OCI-LY3 (cell line): ENCODE data around the gene ZSCAN25.

Experiments used
- CTCF ChIP-seq: fragments of 200-600, 300-600 bp; sonication (generic); IDR thresholded peaks from 2 replicates; pipeline ENCODE4 v1.5.1; 2014; ENCODE audit warnings: antibody characterized with exemption, low read length, low read depth
- EZH2phosphoT487 ChIP-seq: fragments of 200-600 bp; shearing (Covaris generic); IDR thresholded peaks from 2 replicates; pipeline ENCODE4 v1.6.1; 2018; ENCODE audit warnings: antibody characterized with exemption, mixed run types, low read depth

DNA sequence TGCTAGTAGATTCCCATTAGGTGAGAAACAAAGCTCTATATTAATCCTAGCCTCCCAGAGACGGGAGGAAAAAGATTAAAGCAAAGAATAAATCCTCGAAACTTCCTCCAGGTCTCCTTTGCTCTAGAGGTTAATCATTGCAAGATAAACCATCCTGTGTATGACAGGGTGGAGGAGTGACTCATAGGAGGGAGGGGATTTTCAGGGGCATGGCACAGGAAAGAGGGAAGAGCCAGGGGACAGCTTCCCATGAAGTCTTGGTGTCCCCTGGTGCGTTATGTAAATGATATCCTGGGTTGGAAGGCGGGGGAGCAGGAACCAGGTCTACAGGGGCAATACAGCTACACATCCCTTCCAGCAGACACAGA lies 62.3 kb downstream of the ZSCAN25 start:
- TF ChIP-seq CTCF (no peak), EZH2phosphoT487 (no peak)
